NCI-H69 (cell line): Measurements from ENCODE around the gene AP2M1.
A peak's percentile ranks its signal among the peaks of the same experiment; 100 is the strongest.
"Not testable (repeated sequence)": the region's sequence is repeated elsewhere in the genome, so short reads cannot be mapped to it uniquely, and the experiment has no call there.

Experiments used
- DNase-seq: peaks from one replicate; lab custom pipeline; 2025; lab: John Stamatoyannopoulos, UW

AP2M1 gene

GRCh38 chr3:184157206-184157605, 17.4 kb upstream of the AP2M1 start:
- no peak for DNase-seq

DNA sequence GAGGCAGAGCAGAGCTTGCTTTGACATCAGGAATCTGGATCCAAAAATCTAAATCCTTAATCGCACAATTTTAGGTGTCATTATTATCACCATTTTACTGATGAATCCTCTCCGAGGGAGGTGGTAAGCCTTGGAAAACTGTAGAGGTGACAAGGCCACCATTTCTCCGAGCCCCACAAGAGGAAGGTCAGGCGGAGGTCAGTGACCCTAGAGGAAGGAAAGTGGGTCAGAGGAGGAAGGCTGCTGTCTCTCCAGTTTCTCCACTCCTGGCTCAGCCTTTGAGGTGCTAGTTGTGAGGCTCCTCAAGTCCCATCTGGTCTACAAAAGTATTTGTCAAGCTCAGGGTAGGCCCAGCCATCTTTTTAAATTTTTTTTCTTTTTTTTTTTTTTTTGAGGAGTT, 16.3 kb upstream of the AP2M1 start:
- DNase-seq: no peak

DNA sequence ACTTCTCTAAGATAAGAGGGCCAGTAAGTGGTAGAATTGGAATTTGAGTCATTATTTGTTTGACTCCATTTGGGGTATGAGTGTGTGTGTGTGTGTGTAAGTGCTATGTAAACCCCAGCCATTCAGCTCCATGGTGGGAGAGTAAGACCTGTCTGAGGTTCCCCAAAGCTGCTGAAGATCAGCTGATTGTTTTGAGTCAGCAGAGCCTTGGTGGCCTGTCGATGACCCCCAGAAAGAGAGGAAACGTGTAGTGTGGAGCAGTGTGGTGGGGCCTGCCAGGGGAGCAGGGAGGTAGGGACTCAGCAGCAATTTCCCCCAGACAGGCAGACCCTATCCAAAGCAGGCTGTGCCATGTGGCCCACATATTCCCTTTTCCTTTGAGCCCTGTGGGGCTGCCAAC, 14.2 kb upstream of the AP2M1 start:
- DNase-seq: no peak

DNA sequence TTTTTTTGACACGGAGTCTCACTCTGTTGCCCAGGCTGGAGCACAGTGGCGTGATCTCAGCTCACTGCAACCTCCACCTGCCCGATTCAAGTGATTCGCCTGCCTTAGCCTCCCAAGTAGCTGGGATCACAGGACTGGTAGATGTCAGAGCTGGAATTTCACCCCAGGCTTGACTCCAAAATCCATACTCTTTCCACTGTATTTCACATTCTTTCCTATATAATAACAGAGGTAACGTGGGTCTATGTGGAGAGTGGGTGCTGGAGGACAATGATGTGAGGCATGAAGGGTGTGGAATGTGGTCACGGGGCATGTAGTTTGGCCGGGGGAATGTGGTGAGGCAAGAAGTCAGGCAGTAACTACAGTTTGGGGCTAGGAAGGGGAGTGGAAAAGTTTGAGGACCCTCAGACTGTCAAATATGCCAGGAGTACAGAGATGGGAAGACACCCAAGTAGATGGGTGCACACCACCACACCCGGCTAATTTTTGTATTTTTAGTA, 12.0 kb upstream of the AP2M1 start:
- DNase-seq: not testable (repeated sequence)

DNA sequence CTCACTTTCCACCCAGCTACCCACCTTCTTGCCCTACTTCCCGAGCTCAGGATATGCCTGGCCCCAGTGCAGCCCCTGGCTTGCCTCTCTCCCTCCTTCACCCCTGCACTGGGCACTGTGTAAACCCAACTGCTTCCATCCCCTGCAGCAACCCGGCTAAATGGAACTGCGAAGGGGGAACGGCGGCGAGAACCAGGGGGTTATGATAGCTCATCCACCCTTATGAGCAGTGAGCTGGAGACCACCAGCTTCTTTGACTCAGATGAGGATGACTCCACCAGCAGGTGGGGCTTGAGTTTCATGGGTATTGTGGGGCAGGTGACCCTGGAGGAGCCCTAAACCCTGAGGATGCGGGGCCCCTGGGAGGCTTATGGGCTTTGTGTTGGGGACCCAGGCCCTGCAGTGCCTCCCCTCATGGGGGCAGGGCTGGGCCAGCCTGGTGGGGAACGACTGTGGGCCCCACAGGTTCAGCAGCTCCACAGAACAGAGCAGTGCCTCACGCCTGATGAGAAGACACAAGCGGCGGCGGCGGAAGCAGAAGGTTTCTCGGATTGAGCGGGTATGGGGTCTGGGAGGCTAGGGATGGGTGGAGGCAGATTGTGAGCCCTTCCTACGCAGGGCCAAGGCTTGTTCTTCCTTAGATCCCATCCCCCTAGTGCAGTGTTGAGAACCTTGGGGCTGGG, 9.9 kb upstream of the AP2M1 start:
- DNase-seq: no peak

- DNase-seq: no peak
These were observed 9.1 kb upstream of the AP2M1 start for GRCh38 chr3:184165543-184165942.

GRCh38 chr3:184166671-184167070, 8.0 kb upstream of the AP2M1 start:
- no peak for DNase-seq

- no peak for DNase-seq
These were observed 6.9 kb upstream of the AP2M1 start for GRCh38 chr3:184167786-184168185.

DNA sequence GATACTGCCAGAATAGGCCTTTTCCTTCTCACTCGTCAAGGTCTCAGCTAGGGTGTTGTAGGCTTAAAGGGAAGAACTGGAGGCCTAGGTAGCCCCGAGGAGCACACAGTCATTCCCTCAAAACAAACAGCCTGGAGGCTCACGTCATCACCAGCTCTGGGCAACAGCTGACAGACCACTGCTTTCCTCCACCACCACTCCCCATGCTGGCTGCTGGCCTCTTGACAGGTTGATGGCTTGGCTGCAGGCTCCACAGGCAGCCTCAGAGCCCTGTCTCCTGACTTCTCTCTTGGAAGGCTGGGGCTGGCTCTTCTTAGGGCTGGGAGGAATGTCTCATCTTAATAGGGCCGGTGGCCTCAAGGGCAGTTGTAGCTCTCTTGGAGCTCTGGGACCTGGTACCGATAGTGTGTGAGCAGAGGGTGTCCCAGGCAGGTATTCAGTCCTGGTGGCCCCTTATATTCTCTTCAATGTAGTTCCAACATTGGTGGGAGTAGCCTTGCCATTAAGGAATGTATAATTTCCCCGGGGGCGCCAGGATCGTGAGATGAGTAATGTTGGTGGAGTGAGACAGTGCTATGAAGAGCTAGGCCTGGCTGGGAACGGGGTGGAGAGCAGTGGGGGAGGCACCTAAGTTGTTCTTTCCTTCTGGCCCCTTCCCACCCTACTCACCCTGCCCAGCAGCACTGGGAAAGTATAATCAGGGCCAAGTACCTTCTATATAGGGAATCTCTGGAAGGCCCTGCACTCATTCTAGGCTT, 6.1 kb upstream of the AP2M1 start:
- DNase-seq: no peak

- DNase-seq: no peak
These were observed 4.5 kb upstream of the AP2M1 start for GRCh38 chr3:184169896-184170875.

- no peak for DNase-seq
These were observed 3.1 kb upstream of the AP2M1 start for GRCh38 chr3:184171562-184171961.

- no peak for DNase-seq
These were observed 1.8 kb upstream of the AP2M1 start for GRCh38 chr3:184172681-184173373.

DNA sequence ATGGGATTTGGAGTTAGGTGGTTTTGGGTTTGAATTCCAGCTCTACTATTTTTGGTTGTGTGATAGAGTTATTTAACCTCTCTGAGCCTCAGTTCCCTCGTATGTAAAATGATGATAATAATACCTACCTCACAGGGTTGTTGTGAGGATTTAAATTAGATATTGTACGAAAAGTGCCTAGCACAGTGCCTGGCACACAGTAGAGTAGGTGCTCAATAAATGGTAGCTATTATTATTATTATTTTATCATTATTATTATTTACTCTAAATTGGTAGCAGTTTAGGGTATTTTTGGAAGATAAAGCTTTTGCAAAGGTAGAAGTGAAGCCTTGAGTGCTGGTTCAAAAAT, 1.3 kb upstream of the AP2M1 start:
- DNase-seq: no peak

DNA sequence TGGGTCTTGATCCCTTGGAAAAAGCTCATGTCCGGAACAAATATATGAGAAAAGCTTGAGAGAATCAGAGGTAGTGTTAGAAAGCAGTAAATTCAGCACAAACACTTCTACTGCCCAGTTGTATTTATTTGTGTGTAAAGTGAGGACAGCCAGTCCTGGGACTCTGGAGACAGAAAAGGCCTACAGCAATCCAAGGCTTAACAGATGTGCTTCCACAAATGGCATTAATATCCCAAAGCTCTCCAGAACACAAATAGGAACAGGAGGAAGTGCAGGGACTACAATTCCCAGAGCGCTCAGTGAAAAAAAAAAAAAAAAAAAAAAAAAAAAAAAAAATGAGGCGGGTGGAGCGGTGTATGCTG, 390 bp upstream of the AP2M1 start:
- DNase-seq: no peak

DNA sequence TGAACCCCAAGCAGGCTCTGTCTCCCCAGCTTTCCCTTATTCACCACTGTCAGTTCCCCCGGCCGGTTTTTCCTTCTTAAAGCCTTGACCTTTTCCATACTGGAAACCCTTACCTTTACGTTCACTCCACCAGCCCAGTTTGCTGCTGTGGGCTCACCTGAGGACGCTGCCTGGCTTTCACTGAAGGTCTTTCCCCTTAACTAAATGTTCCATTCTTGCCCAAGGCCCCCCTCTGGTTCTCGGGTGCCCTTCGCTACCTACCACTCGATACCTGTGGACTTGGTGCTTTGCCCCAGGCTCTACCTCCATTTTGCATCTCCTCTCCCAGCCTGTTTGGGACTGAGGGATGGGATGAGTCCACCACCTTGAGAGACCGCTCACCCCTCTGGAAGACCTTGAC, 851 bp downstream of the AP2M1 start:
- no peak for DNase-seq

GRCh38 chr3:184175981-184176376, 1.3 kb downstream of the AP2M1 start:
- DNase-seq: no peak

GRCh38 chr3:184176377-184177330, 2.0 kb downstream of the AP2M1 start:
- DNase-seq: peak; percentile 49

DNA sequence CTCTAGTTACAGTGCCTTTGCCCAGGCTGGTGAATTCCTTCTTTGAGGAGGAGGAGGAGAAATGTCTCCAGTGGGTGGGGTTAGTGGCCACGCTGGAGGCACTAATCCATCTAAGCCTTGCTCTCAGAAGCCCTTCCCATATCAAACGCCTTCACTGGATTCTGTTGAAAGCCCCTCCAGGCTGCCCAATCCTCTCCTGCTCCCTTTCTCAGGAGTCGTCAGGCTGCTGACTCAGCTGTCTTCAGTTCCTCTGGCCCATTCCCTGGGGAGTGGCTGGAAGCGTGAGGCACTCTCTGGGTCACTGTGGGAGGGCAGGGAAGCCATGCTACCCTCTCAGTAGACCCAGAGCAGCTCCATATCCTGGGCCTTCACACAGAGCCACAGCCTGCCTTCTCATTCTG, 2.7 kb downstream of the AP2M1 start:
- DNase-seq: no peak

GRCh38 chr3:184177767-184178306, 3.2 kb downstream of the AP2M1 start:
- no peak for DNase-seq

- DNase-seq: no peak
These were observed 4.0 kb downstream of the AP2M1 start for GRCh38 chr3:184178521-184179138.
